Measurements from ENCODE around the gene RRAS.
"Not testable (repeated sequence)": the region's sequence is repeated elsewhere in the genome, so short reads cannot be mapped to it uniquely, and the experiment has no call there.

Gene RRAS

DNA sequence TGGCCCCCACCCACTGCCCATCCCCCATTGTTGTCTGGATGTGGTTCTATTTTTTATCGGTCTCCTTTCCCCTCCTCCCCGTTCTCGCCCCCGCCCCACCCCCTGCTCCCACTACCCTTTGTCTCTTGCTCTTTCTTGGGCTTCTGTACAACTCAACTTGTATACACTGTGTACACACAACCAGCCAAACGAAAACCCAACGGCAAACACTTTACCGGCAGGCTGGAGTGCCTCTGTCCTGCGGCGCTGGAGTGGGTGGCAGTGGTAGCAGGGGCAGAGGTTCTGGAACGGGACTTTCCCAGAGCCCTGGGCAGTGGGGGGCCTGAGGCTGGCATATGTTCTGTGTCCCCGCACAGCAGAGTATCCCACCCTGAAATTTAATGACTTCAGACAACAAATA is 13.7 kb downstream of the RRAS start:
- DNase-seq, result no peak

DNA sequence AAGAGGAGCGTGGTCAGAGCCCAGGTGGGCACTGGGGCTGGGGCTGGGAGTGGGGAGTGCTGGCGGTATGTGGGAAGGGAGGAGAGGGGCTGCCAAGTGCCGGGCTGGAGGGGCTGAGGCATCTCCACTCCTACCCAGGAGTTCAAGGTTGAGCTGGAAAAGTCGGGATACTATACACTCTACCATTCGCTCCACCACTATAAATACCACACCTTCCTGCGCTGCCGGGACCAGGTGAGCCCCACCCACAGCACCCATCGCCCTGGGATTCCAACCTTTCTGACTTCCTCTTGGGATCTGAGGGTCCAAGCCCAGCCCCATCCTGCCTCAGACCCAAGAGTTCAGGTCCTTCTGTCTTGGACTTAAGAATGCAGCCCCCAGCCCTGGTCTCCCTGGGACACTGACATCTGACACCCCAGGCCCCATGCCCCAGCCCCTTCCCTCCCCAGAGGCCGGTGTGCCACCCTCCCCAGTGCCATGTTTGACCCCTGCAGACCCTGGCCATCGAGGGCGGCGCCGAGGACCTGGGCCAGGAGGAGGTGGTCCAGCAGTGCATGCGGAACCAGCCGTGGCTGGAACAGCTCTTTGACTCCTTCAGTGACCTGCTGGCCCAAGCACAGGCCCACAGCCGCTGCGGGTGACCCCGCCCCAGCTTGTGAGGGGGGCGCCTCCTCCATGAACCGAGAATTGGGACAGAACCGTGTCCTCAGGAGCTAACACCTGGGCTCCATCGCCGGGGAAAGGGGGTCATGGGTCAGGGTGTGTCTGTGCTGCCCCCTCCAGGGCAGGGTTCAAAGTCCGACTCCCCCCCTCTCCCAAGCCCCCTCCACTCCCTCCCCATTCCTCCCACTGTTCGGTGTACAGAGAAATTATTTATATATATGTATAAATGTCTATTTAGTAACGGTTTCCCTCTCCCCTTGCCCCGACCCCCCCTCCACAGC is 14.7 kb downstream of the RRAS start:
- DNase-seq, result no peak

GRCh38 chr19:49617860-49618259 is 22.1 kb downstream of the RRAS start:
- DNase-seq, result not testable (repeated sequence)

GRCh38 chr19:49616945-49617344 is 23.0 kb downstream of the RRAS start:
- DNase-seq, result no peak

- no peak for DNase-seq
Measured at GRCh38 chr19:49616532-49616931, 23.4 kb downstream of the RRAS start.

GRCh38 chr19:49615861-49616260 is 24.1 kb downstream of the RRAS start:
- no peak for DNase-seq

- no peak for DNase-seq
Measured at GRCh38 chr19:49614096-49614833, 25.7 kb downstream of the RRAS start.

GRCh38 chr19:49613374-49613773 is 26.6 kb downstream of the RRAS start:
- no peak for DNase-seq

DNA sequence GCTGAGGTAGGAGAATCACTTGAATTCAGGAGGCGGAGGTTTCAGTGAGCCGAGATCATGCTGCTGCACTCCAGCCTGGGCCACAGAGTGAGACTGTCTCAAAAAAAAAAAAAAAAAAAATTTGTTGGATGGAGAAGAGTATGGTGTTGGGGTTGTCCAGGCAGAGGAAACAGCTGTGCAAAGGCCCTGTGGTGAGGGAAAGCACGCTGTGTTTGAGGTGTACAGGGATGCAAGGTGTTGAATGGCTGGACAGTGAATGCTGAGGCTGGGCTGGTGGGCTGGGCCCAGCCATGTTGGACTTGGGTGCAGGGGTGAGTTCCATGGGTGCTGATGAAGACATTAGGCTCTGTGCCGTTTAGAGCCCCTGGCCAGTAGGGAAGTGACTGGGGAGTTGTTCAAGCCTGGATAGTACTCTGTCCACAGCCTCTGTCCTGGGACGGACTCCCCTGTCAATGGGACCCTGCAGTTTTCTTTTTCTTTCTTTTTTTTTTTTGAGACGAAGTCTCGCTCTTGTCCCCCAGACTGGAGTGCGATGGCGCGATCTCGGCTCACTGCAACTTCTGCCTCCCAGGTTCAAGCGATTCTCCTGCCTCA is 30.3 kb downstream of the RRAS start:
- DNase-seq, result no peak

DNA sequence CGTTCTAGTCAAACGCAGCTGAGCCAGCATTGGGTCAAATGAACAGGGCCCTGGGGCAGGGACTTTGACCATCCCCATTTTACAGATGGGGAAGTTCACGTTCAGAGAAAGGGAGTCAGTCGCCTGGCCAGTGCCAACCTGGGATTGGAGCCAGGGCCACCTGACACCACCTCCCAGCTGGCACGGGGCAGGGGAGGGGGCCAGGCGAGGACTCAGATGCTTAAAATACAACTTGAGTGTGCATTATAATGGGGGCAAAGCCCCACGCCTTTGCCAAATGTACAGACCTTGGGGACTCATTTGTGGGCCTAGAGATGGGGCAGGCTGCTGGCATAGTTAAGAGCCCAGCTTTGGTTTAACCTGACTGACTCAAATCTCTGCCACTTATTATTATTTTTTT is 34.3 kb downstream of the RRAS start:
- DNase-seq, result no peak

GRCh38 chr19:49602806-49603205 is 37.1 kb downstream of the RRAS start:
- DNase-seq, result no peak

GRCh38 chr19:49601482-49602038 is 38.4 kb downstream of the RRAS start:
- DNase-seq, result no peak

DNA sequence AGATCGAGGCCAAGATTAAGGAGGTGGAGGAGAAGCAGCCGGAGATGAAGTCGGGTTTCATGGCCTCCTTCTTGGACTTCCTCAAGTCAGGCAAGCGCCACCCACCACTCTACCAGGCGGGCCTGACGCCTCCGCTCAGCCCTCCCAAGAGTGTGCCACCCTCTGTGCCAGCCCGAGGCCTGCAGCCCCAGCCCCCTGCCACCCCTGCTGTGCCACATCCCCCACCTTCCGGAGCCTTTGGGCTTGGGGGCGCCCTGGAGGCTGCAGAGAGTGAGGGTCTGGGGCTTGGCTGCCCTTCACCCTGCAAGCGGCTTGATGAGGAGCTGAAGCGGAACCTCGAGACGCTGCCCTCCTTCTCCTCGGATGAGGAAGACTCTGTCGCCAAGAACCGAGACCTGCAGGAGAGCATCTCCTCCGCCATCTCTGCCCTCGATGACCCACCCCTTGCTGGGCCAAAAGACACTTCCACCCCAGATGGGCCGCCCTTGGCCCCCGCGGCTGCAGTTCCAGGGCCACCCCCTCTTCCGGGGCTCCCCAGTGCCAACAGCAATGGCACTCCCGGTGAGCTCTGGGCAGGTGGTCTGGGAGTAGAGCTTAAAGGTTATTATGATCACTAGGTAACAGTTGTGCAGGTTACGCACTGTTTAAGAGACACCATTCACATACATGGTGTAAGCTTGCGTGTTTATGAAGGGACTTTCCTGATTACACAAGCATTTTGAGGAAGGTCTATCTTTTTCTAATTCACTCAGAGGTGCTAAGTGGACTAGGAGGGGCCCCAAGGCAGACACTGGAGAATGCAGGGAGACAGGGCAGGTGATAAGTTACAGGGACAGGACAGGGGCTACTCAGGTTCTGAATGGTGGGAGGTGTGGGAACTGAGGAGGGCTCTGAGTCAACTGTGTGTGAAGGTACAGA is 40.3 kb downstream of the RRAS start:
- no peak for DNase-seq

DNA sequence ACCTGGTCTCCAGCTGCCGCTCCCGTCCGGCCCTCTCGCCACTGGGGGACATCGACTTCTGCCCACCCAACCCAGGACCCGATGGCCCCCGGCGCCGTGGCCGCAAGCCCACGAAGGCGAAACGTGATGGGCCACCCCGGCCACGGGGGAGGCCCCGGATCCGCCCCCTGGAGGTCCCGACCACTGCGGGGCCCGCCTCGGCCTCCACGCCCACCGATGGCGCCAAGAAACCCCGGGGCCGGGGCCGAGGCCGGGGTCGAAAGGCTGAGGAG is 42.3 kb downstream of the RRAS start:
- DNase-seq, result no peak

DNA sequence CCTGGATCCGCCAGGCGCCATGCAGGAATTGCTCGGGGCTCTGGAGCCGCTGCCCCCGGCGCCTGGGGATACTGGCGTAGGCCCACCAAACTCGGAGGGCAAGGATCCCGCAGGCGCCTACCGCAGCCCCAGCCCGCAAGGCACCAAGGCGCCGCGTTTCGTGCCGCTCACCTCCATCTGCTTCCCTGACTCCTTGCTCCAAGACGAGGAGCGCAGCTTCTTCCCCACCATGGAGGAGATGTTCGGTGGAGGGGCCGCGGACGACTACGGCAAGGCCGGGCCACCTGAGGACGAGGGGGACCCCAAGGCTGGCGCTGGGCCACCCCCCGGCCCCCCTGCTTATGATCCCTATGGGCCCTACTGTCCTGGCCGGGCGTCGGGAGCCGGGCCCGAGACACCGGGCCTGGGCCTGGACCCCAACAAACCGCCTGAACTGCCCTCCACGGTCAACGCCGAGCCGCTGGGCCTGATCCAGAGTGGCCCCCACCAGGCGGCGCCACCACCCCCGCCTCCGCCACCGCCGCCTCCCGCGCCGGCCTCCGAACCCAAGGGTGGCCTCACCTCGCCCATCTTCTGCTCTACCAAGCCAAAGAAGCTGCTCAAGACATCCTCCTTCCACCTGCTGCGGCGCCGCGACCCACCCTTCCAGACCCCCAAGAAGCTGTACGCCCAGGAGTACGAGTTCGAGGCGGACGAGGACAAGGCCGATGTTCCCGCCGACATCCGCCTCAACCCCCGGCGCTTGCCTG is 42.8 kb downstream of the RRAS start:
- DNase-seq, result no peak

GRCh38 chr19:49596407-49596806 is 43.5 kb downstream of the RRAS start:
- DNase-seq, result no peak

GRCh38 chr19:49595819-49596404 is 44.0 kb downstream of the RRAS start:
- no peak for DNase-seq

DNA sequence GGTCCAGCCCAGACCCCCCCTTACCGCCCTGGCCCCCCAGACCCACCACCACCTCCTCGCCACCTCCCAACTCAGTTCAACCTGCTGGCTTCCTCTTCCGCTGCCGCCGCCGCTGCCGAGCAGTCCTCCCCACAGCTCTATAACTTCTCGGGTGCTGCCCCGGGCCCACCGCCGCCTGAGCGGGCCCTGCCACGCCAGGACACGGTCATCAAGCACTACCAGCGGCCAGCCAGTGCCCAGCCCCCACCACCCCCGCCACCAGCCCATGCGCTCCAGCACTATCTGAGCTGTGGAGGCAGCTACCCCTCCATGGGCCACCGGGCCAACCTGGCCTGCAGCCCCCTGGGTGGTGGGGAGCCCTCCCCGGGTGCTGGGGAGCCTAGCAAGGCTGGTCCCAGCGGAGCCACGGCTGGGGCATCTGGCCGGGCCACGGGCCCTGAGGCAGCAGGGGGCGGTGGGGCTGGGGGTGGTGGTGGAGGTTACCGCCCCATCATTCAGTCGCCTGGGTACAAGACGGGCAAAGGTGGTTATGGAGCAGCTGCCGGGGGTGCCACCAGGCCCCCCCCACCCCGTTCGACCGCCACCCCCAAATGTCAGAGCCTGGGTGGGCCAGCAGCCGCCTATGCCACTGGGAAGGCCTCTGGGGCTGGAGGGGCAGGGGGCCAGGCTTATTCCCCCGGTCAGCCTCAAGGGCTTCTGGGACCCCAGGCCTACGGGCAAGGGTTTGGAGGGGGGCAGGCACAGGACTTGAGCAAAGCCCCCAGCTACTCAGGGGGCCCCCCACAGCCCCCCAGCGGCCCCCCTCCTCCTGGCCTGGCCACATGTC is 44.7 kb downstream of the RRAS start:
- no peak for DNase-seq

GRCh38 chr19:49594157-49594992 is 45.6 kb downstream of the RRAS start:
- no peak for DNase-seq
